Kidney (tissue), 14 donors: Measurements from ENCODE around the gene TSHZ2. TPM values are rescaled to one million over a fixed set of nuclear protein-coding genes. Genes with fewer than 3 reads are reported as not detected.

ENCODE experiments used
- DNase-seq, 5 donors: peaks; one replicate each; pipeline ENCODE4 v3.0.0-alpha.2; 2013 to 2020
- FAIRE-seq: peaks from 2 replicates; lab custom pipeline; 2012; peaks lifted over from hg19 to GRCh38; lab: Jason Lieb, UNC
- H3K27ac ChIP-seq, 2 donors: one replicate each; pipeline ENCODE4 v1.7.0; 2013; ENCODE audit warnings: low read depth in 2 of 2, low read length in 2 of 2, inconsistent platforms in 1 of 2
- H3K27me3 ChIP-seq: one replicate; pipeline ENCODE4 v1.7.1; 2013; ENCODE audit warnings: low read length, inconsistent platforms; ENCODE audit not compliant: control insufficient read depth, insufficient read depth
- H3K36me3 ChIP-seq, 3 donors: one replicate each; pipeline versions ENCODE4 v1.7.0 to v1.7.1; 2013; ENCODE audit warnings: low read length in 3 of 3, control low read depth in 1 of 3, inconsistent platforms in 1 of 3; ENCODE audit not compliant: insufficient read depth in 3 of 3, control insufficient read depth in 2 of 3
- H3K4me1 ChIP-seq, 3 donors: one replicate each; pipeline versions ENCODE4 v1.7.0 to v1.7.1; 2013; ENCODE audit warnings: low read length in 3 of 3, inconsistent platforms in 1 of 3, low read depth in 1 of 3; ENCODE audit not compliant: control insufficient read depth in 2 of 3, insufficient read depth in 2 of 3
- H3K4me3 ChIP-seq, 3 donors: one replicate each; pipeline versions ENCODE4 v1.7.0 to v1.8.1; 2013; ENCODE audit warnings: low read length in 3 of 3, control low read depth in 1 of 3, inconsistent platforms in 1 of 3
- H3K9ac ChIP-seq, 3 donors: one replicate each; pipeline versions ENCODE4 v1.7.0 to v1.7.1; 2013; ENCODE audit warnings: low read length in 3 of 3, control low read depth in 1 of 3, inconsistent platforms in 1 of 3
- H3K9me3 ChIP-seq, 3 donors: one replicate each; pipeline versions ENCODE4 v1.7.0 to v1.7.1; 2013; ENCODE audit warnings: low read length in 3 of 3, control low read depth in 1 of 3, inconsistent platforms in 1 of 3; ENCODE audit not compliant: control insufficient read depth in 2 of 3, insufficient read depth in 1 of 3
- intact Hi-C: fragments of 100-400 bp; cut with DNase I; formaldehyde crosslinking; loops from one replicate; pipeline ENCODE4 v1.11.1; 2022
- polyA plus RNA-seq: library from polyadenylated mRNA; stranded (reverse); fragments of 350-450 nt; fragmentation: Illumina TruSeq; extraction: RNeasy Lipid Tissue Mini Kit (QIAGEN cat#74804); gene quantifications from one replicate; pipeline ENCODE4 v1.2.3, GENCODE V29; 2014; ENCODE audit warnings: low read depth, low replicate concordance; ENCODE audit not compliant: insufficient read depth
- total RNA-seq: library from RNA; stranded (reverse); fragmentation: NEBNext Ultra II Directional; extraction: Animal tissue kit (Norgen Biotek cat#: 25700); gene quantifications from one replicate; pipeline ENCODE4 v1.2.1, GENCODE V29; 2021
- TF ChIP-seq, protein P1 (sequence below): IDR thresholded peaks from 3 replicates; pipeline ENCODE4 v1.5.1; 2012; ENCODE audit warnings: mild to moderate bottlenecking, moderate library complexity, borderline replicate concordance; ENCODE audit not compliant: insufficient read depth; ENCODE audit errors: extremely low read depth
- donor health status: control.
- donor health status: control.
- donor health status: control.
- donor health status: control.
- donor health status: control.
- donor health status: DM: yes; HTN: yes; CAD: no.
- donor health status: Normal renal cell carcinoma (clear cell type).

The TSHZ2 gene
- total and polyA plus RNA-seq, 2 donors from 2014 or later = 0.86 to 15.5 TPM

DNA sequence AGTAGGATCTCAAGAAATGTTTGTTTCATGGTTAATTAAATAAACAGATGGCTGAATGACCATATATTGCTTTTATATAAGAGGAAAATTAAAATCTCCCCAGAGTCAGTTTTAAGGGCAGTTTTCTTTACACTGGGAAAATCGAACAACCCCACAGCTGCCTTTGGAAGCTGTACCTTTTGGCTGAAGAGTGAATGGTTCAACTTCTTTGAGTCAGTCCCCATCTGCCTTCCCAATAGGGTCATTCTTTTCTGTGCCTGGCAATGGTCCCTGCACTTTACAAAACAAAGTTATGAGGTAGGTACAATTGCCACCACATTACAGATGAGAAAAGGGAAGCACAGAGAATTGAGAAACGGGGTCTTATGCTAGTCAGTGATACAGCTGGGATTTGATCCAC lies 39.5 kb downstream of the TSHZ2 start:
- TF ChIP-seq, protein P1, sequence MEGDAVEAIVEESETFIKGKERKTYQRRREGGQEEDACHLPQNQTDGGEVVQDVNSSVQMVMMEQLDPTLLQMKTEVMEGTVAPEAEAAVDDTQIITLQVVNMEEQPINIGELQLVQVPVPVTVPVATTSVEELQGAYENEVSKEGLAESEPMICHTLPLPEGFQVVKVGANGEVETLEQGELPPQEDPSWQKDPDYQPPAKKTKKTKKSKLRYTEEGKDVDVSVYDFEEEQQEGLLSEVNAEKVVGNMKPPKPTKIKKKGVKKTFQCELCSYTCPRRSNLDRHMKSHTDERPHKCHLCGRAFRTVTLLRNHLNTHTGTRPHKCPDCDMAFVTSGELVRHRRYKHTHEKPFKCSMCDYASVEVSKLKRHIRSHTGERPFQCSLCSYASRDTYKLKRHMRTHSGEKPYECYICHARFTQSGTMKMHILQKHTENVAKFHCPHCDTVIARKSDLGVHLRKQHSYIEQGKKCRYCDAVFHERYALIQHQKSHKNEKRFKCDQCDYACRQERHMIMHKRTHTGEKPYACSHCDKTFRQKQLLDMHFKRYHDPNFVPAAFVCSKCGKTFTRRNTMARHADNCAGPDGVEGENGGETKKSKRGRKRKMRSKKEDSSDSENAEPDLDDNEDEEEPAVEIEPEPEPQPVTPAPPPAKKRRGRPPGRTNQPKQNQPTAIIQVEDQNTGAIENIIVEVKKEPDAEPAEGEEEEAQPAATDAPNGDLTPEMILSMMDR = no peak
- Histone ChIP-seq H3K27ac (no peak overlapping the region), H3K4me1 (no peaks in the 10 kb centered on the region), H3K36me3 (no peaks in the 10 kb centered on the region), H3K4me3 (no peak overlapping the region), H3K9ac (no peak overlapping the region), H3K27me3 (no peaks in the 10 kb centered on the region), H3K9me3 (peaks cover 2 to 8% (median 3%) of the 10 kb centered on the region in 3 donors)
- FAIRE-seq = no peak
- intact Hi-C loops = no loop called here
- DNase-seq = no peak

DNA sequence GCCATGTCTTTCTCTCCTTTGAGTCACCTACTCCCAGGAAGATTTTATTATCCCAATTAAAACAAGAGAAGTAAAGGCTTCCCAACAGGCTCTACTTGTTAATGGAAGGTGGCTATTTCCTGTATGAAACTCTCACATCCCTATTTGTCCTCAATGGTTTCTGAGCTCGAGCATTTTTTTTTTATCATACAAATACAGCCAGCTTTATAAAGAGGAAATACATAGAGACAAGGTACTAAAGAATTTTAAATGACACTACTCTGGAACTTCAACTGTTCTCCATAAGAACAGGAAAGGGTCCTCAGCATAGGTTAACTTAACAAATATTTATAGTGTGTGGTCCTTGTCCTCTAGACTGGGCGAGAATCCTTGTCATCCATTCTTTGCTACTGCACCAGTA lies 41.0 kb downstream of the TSHZ2 start:
- Histone ChIP-seq H3K9ac (no peak overlapping the region), H3K4me1 (no peaks in the 10 kb centered on the region), H3K9me3 (peaks cover 0 to 8% (median 3%) of the 10 kb centered on the region in 3 donors), H3K36me3 (no peaks in the 10 kb centered on the region), H3K27me3 (no peaks in the 10 kb centered on the region), H3K27ac (no peak overlapping the region), H3K4me3 (no peak overlapping the region)
- TF ChIP-seq, protein P1 = no peak
- FAIRE-seq (no peak), DNase-seq (no peak)
- intact Hi-C loops = no loop called here

DNA sequence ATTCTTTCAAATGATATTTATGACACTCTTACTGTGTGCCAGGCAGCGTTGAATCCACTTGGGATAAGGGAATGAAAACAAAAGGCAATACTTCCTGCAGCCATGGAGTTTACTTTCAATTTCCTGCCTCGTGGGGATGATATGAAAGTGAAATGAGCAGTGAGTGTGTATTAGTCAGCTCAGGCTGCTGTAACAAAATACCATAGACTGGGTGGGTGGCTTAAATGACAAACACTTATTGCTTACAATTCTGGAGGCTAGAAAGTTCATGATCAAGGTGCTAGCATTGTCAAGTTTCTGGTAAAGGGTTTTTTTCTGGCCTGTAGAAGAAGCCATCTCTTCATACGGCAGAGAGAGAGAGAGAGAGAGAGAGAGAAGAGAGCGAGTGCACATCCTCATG lies 41.7 kb downstream of the TSHZ2 start:
- Histone ChIP-seq H3K36me3 (no peaks in the 10 kb centered on the region), H3K9me3 (peaks cover 0 to 8% (median 3%) of the 10 kb centered on the region in 3 donors), H3K27me3 (no peaks in the 10 kb centered on the region), H3K9ac (no peak overlapping the region), H3K4me1 (peaks cover 0 to 2% (median 0%) of the 10 kb centered on the region in 3 donors), H3K4me3 (no peak overlapping the region), H3K27ac (no peak overlapping the region)
- intact Hi-C loops = no loop called here
- DNase-seq = no peak
- no peak for FAIRE-seq
- TF ChIP-seq, protein P1 = no peak

DNA sequence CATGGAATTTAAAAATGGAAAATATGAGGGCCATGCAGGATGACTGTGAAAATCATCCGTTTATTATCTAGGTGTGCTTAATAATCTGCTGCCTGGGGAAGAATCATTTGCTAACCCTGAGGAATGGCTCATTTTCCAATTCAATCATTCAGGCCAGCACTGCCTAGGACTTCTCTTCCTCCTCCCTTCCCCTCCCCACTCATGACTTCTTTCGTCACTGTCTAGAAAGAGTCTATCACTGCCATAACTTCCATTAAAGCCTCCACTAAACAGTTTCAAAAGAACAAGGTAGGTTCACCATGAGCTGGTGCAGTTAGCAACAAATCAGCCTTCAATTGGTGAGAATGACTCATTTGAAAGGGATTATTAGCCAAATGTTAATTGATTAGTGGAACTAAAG lies 43.9 kb downstream of the TSHZ2 start:
- Histone ChIP-seq H3K36me3 (no peaks in the 10 kb centered on the region), H3K4me3 (no peak overlapping the region), H3K9me3 (peaks cover 0 to 8% (median 3%) of the 10 kb centered on the region in 3 donors), H3K4me1 (peaks cover 0 to 2% (median 0%) of the 10 kb centered on the region in 3 donors), H3K9ac (no peak overlapping the region), H3K27ac (no peak overlapping the region), H3K27me3 (no peaks in the 10 kb centered on the region)
- TF ChIP-seq, protein P1 = no peak
- DNase-seq = no peak
- intact Hi-C loops = no loop called here
- FAIRE-seq = no peak
